MV-4-11 (cell line): ENCODE results near the gene FAM124B.

Experiments used
- DNase-seq: peaks from one replicate; lab custom pipeline; 2025; lab: John Stamatoyannopoulos, UW

The FAM124B gene

DNA sequence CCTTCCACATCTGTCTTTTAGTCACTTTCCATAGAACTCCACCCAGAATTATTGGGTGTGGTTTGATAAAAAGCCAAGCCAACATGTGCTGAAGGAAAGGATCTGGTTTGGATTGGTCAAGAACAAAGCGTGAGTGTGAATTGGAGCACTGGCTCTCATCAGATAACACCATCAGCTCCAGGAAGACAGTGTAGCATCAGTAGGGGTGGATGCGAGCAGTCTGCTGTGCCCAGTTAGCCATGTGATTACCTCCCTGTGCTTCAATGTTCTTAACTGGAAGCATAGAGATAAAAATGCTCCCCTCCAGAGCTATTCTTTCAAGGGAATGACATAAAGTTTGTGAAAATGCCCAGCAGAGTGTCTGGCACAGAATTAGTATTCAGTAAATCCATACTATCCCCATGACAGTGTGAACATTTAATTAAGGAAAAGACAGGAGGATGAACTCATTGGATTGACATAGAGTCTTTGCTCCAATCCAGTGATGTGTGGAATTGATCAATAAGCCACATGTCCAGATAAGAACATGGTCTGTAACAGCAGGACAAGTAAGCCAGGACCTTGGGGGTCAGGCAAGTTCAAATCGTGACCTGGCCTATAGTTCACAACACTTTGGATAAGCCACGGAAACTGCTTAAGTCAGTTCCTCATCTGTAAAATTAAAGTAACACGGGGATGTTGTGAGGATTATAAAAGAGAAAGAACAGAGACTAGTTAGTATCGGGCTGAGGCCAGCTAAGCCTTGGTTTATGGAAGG, 68.0 kb downstream of the FAM124B start:
- peak; percentile 68 for DNase-seq

DNA sequence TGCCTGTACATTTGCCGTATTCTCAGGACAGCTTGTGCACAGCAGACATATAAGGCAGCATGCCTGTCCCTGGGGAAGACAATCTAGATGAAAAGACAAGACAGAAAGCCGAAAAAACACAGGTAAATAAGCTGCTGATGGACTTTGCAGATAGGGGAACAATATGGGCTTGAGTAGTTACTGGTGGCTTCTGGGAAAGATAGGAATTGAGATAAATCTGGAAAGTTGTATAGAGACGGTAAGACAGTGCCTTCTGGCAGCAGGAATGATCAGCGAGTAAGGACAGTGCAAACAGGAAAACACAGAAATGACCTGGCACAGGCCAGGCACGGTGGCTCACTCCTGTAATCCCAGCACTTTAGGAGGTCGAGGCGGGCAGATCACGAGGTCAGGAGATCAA, 70.2 kb downstream of the FAM124B start:
- no peak for DNase-seq

DNA sequence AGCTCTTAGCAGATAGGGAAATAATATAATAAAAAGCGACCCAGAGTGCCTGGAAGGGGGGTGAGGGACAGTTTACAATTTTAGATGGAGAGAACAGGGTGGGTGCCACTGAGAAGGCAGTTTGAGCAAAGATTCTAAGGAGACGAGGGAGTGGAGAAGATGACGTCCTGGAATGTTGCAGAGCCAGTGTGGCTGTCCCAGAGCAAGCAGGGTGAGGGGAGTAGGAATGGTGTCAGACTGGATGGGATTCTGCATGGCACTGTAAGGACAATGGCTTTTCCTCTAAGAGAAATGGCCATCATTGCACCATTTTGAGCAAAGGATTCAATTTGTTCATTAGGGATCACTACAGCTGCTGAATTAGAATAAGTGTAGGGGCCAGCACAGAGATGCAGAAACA, 73.1 kb downstream of the FAM124B start:
- DNase-seq = no peak
